ENCODE measurements around the gene SRMS.

The SRMS gene

DNA sequence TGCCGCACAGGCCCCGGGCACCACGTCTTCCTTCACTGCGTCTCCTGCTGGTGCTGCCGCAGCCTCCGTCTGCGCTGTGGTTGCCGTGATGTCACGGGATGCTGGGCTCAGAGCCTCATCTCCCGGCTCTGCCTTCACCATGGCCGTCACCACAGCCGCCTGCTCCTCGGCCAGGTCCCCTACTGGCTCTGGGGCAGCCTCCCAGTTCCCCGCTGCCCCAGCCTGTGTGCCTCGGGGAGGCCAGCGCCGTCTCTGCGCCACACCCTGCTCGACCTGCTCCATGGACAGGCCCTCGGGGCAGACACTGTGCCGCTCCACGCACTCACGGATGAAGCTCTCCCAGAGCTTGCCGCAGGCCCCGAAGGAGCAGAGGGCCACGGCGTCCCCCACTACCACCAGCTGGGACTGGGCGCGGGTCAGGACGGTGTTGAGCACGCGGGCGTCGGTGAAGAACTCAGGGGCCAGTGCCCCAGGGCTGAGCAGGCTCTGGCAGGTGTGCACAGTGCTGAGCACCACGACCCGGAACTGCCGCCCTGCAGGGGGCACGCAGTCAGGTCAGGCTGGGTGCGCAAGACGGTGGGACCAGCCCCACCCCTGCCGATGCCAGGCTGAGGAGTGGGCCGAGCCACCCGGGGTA, 18.3 kb upstream of the SRMS start:
- no peaks in the 10 kb centered on the region for H3K9me3 ChIP-seq (ENCODE audit: control insufficient read depth, low read length)
- H3K27me3 ChIP-seq (replicated peaks; ENCODE audit: control insufficient read depth, insufficient read depth, low read length, poor library complexity, severe bottlenecking): no peaks in the 10 kb centered on the region
- no peak overlapping the region for H3K4me3 ChIP-seq (ENCODE audit: insufficient read depth, low read depth, low read length, poor library complexity, severe bottlenecking)
- no peak overlapping the region for H3K27ac ChIP-seq (ENCODE audit: insufficient read depth, low read length, poor library complexity, severe bottlenecking)
- peaks cover 42% of the 10 kb centered on the region for H3K36me3 ChIP-seq (ENCODE audit: control insufficient read depth, insufficient read depth, low read length)
- H3K4me1 ChIP-seq (ENCODE audit: control insufficient read depth, insufficient read depth, low read length, poor library complexity, severe bottlenecking): peaks cover 23% of the 10 kb centered on the region
- no peak for DNase-seq

DNA sequence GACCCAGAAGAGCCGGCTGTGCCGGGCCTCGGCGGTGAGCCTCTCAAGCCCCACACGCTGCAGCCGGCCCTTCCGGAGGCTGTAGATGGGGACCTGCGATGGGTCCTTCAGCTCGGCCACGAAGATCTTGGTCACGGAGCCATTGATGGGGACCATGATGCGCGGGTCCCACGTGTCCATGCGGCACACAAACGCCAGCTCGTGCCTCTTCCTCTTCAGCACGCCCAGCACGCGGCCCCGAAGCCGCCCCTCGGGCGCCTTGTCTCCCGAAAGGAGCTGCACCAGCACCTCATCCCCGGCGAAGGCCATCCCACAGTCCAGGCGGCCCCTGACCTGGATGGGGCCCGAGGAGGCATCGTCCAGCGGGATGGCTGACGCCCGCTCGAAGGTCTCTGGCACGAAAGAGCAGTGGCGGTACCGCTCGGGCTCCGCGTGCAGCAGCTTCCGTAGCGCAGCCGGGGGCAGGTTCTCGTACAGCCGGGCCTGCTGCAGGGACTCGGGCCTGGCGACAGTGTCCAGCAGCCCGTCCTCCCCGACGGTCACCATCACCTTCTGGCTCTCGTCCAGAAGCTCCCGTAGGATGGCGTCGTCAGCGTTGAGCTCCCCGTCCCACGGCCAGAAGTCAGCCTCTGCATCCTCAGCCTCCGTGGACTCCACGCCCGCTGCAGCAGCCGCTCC, 17.6 kb upstream of the SRMS start:
- Histone ChIP-seq H3K4me1 (ENCODE audit: control insufficient read depth, insufficient read depth, low read length, poor library complexity, severe bottlenecking) (peaks cover 23% of the 10 kb centered on the region), H3K9me3 (ENCODE audit: control insufficient read depth, low read length) (no peaks in the 10 kb centered on the region), H3K27ac (ENCODE audit: insufficient read depth, low read length, poor library complexity, severe bottlenecking) (no peak overlapping the region), H3K27me3 (replicated peaks; ENCODE audit: control insufficient read depth, insufficient read depth, low read length, poor library complexity, severe bottlenecking) (no peaks in the 10 kb centered on the region), H3K4me3 (ENCODE audit: insufficient read depth, low read depth, low read length, poor library complexity, severe bottlenecking) (no peak overlapping the region), H3K36me3 (ENCODE audit: control insufficient read depth, insufficient read depth, low read length) (peaks cover 48% of the 10 kb centered on the region)
- no peak for DNase-seq

DNA sequence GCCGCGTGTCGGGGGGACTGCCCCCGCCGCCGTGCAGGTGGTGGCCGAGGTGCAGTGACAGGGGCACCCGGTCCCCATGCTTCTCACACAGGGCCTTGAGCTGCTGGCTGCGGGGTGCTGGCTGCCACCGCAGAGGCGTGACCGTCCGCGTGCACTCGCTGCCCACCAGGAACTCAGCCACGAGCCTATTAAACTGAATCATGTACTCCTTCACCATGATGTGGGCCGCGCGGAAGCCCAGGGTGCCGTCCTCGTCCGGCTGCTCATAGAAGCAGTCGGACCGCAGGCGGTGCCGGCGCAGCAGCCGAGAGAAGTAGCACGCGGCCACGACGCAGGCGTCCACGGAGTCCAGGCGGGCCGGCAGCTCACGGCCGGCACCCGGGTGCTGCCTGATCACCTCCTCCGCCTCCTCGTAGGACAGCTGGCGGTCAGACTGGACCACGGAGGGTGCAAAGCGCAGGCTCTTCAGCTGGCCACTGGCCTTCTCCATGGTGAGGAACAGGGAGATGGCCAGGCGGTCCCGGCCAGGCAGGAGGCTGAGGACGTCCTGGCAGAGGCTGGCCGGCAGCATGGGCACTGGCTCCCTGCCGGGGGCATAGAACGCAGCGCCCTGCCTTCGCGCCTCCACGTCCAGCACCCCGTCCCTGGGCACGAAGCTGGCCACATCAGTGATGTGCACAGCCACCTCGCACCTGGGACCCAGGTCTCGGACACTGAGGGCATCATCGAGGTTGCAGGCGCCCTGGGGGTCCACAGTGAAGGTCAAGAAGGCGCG, 16.7 kb upstream of the SRMS start:
- no peak for DNase-seq
- H3K4me3 ChIP-seq (ENCODE audit: insufficient read depth, low read depth, low read length, poor library complexity, severe bottlenecking): no peak overlapping the region
- H3K4me1 ChIP-seq (ENCODE audit: control insufficient read depth, insufficient read depth, low read length, poor library complexity, severe bottlenecking): peaks cover 18% of the 10 kb centered on the region
- H3K27me3 ChIP-seq (replicated peaks; ENCODE audit: control insufficient read depth, insufficient read depth, low read length, poor library complexity, severe bottlenecking): no peaks in the 10 kb centered on the region
- H3K9me3 ChIP-seq (ENCODE audit: control insufficient read depth, low read length): no peaks in the 10 kb centered on the region
- peaks cover 48% of the 10 kb centered on the region for H3K36me3 ChIP-seq (ENCODE audit: control insufficient read depth, insufficient read depth, low read length)
- no peak overlapping the region for H3K27ac ChIP-seq (ENCODE audit: insufficient read depth, low read length, poor library complexity, severe bottlenecking)

DNA sequence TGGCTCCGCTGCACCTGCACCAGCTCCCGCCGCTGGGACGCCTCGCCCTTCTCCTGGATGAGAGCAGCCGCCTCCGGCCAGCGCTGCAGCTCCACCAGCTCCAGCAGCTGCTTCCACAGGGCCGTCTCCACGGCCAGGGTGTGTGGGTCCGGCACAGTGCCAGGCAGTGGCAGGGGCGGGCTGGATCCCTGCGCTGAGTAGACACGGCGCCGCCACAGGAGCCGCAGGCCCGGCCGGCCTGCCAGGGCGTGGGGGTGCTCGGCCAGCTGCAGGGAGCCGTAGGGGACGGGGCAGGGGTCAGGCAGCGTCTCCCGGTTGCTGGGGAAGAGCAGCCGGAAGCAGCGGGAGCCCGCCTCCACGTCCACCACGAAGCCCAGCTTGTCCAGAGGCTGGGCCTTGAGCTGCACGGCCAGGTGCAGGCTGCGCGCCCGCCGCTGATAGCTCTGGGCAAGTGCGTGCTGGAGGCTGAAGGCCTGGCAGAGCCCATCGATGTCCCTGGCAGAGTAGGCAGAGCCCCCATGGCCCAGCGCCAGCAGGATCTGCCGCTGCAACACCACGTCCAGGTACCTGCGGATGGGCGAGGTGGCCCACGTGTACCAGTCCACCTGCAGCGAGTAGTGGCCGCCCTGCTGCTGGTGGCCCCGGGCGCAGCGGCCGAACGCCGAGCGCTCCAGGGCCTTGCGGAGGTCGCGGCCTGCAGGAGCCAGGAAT, 15.8 kb upstream of the SRMS start:
- no peak for DNase-seq
- no peak overlapping the region for H3K4me3 ChIP-seq (ENCODE audit: insufficient read depth, low read depth, low read length, poor library complexity, severe bottlenecking)
- no peaks in the 10 kb centered on the region for H3K9me3 ChIP-seq (ENCODE audit: control insufficient read depth, low read length)
- peaks cover 10% of the 10 kb centered on the region for H3K4me1 ChIP-seq (ENCODE audit: control insufficient read depth, insufficient read depth, low read length, poor library complexity, severe bottlenecking)
- H3K27ac ChIP-seq (ENCODE audit: insufficient read depth, low read length, poor library complexity, severe bottlenecking): no peak overlapping the region
- H3K27me3 ChIP-seq (replicated peaks; ENCODE audit: control insufficient read depth, insufficient read depth, low read length, poor library complexity, severe bottlenecking): no peaks in the 10 kb centered on the region
- peaks cover 48% of the 10 kb centered on the region for H3K36me3 ChIP-seq (ENCODE audit: control insufficient read depth, insufficient read depth, low read length)

DNA sequence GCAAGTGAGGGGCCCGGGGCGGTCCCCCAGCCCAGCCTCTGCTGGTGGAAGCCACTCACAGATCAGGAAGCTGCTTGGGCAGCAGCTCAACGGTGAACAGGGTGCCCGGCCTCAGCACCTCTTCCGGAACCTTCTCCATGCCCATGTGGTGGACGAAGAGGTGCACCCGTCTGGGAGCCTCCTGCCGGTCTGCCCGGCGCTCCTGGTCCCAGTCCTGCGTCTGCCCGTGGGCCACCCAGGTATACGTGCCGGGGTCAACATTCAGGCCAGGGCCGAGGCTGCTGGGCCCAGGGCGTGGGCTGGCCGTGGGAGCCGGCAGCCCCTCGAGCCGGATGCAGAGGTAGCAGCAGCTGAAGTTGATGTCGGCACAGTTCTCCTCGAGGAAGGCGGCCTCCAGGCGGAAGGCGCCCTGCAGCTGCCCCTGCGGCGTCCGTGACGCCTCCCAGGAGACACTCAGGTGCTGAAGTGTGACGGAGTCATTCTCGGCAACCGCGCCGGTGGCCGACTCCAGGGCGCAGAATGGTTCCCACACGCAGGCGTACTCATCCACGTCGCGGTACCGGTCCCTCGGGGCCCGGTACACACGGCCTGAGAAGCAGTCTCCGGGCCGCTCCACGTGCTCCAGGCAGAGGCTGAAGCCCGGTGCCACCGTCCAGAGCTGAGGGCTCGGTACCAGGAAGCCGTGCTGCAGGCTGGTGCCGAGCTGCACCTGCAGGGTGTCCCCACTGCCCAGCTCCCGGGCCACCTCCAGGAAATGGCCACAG, 15.1 kb upstream of the SRMS start:
- H3K4me1 ChIP-seq (ENCODE audit: control insufficient read depth, insufficient read depth, low read length, poor library complexity, severe bottlenecking): peaks cover 3% of the 10 kb centered on the region
- H3K9me3 ChIP-seq (ENCODE audit: control insufficient read depth, low read length): no peaks in the 10 kb centered on the region
- no peak overlapping the region for H3K27ac ChIP-seq (ENCODE audit: insufficient read depth, low read length, poor library complexity, severe bottlenecking)
- no peak for DNase-seq
- H3K36me3 ChIP-seq (ENCODE audit: control insufficient read depth, insufficient read depth, low read length): peaks cover 48% of the 10 kb centered on the region
- H3K27me3 ChIP-seq (replicated peaks; ENCODE audit: control insufficient read depth, insufficient read depth, low read length, poor library complexity, severe bottlenecking): no peaks in the 10 kb centered on the region
- no peak overlapping the region for H3K4me3 ChIP-seq (ENCODE audit: insufficient read depth, low read depth, low read length, poor library complexity, severe bottlenecking)

DNA sequence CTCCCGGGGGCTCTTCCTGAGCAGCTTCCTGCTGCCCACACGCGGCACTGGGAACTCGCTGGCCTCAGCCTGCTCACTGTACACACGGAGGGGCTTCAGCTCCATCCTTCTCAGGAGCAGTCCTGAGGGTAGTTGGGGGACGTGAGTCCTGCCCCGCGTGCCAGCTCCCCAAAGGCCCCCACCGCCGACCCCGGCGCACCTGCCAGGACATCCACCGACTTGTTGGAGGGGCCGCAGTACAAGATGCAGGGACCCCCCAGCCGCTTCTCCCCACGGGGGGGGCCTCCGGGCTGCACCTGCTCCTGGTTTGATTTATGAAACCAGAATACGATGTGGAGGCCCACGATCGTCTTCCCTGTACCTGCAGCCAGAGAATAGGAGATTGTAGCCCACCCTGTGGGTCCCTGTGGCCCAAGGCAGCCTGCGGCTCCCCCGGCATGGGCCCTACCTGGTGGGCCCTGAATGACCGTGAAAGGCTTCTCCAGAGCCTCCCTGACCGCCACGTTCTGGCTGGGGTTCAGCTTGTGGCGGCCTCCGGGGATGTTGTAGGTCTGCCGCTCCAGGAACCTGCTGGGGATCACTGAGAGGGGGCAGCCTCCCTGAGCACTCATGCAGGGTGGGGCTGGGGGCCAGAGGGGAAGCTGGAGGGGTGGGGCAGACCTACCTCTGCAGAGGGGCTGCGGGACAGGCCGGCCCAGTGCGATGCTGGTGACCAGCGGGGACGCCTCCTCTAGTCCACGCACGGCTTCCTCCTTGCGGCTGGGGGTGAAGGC, 14.3 kb upstream of the SRMS start:
- Histone ChIP-seq H3K36me3 (ENCODE audit: control insufficient read depth, insufficient read depth, low read length) (peaks cover 48% of the 10 kb centered on the region), H3K27ac (ENCODE audit: insufficient read depth, low read length, poor library complexity, severe bottlenecking) (no peak overlapping the region), H3K4me1 (ENCODE audit: control insufficient read depth, insufficient read depth, low read length, poor library complexity, severe bottlenecking) (no peaks in the 10 kb centered on the region), H3K9me3 (ENCODE audit: control insufficient read depth, low read length) (no peaks in the 10 kb centered on the region), H3K4me3 (ENCODE audit: insufficient read depth, low read depth, low read length, poor library complexity, severe bottlenecking) (no peak overlapping the region), H3K27me3 (replicated peaks; ENCODE audit: control insufficient read depth, insufficient read depth, low read length, poor library complexity, severe bottlenecking) (no peaks in the 10 kb centered on the region)
- no peak for DNase-seq

DNA sequence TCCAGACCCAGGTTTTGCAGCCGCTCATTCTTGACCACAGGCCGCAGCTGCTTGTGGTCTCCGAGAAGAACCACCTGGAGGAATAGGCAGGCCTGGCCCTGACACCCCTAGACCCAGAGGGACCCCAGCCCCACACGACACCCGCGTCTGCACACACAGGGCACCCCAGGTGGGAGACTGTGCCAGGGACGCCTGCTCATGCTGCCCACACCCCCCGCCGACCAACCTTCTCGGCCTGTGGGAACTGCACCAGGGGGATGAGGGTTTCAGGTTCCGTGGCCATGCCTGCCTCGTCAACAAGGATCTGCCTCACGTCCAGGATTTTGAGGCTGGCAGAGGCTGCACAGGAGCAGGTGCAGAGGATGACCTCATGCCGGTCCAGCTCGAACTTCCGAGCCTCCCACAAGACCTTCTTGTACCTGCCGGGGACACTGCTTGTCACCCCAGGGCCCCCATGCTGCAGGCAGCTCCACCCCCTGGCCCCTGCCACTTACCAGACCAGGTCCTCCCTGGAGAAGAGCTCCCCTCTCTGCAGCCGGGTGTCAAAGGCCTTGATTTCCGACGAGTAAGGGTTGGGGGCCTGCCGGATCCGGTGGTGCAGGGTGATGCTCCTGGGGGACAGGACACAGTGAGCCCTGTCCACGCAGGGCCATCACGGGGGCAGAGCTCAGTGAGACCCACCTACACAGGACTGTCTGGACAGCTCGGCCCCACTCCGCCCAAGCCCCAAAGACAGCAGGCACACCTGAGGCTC, 13.5 kb upstream of the SRMS start:
- Histone ChIP-seq H3K36me3 (ENCODE audit: control insufficient read depth, insufficient read depth, low read length) (peaks cover 48% of the 10 kb centered on the region), H3K27me3 (replicated peaks; ENCODE audit: control insufficient read depth, insufficient read depth, low read length, poor library complexity, severe bottlenecking) (no peaks in the 10 kb centered on the region), H3K27ac (ENCODE audit: insufficient read depth, low read length, poor library complexity, severe bottlenecking) (no peak overlapping the region), H3K4me3 (ENCODE audit: insufficient read depth, low read depth, low read length, poor library complexity, severe bottlenecking) (no peak overlapping the region), H3K4me1 (ENCODE audit: control insufficient read depth, insufficient read depth, low read length, poor library complexity, severe bottlenecking) (no peaks in the 10 kb centered on the region), H3K9me3 (ENCODE audit: control insufficient read depth, low read length) (no peaks in the 10 kb centered on the region)
- no peak for DNase-seq

DNA sequence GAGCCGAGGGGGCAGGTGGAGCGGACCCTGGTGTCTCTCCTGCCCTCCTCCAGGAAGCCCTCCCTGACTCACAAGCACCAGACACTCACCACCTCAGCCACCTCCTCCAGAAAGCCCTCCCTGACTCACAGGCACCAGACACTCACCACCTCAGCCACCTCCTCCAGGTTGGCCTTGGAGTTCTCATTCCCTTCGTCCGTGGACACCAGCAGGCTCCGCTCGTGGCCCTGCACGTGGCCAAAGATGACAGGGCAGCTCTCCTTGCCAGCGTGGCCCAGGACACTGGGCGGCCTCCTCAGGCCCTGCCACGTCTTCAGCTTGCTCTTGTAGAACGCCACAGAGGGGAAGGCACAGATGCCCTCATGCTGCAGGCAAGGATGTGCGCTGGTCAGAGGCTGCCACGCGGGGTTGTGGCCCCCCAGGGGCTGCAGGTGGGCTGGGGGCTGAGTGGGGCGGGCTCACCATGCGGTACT, 12.8 kb upstream of the SRMS start:
- Histone ChIP-seq H3K4me1 (ENCODE audit: control insufficient read depth, insufficient read depth, low read length, poor library complexity, severe bottlenecking) (no peaks in the 10 kb centered on the region), H3K27ac (ENCODE audit: insufficient read depth, low read length, poor library complexity, severe bottlenecking) (no peak overlapping the region), H3K27me3 (replicated peaks; ENCODE audit: control insufficient read depth, insufficient read depth, low read length, poor library complexity, severe bottlenecking) (no peaks in the 10 kb centered on the region), H3K4me3 (ENCODE audit: insufficient read depth, low read depth, low read length, poor library complexity, severe bottlenecking) (no peak overlapping the region), H3K9me3 (ENCODE audit: control insufficient read depth, low read length) (no peaks in the 10 kb centered on the region), H3K36me3 (ENCODE audit: control insufficient read depth, insufficient read depth, low read length) (peaks cover 48% of the 10 kb centered on the region)
- DNase-seq: no peak

Data from effector memory CD4-positive, alpha-beta T cell (primary cell).